Posterior cingulate gyrus (tissue), 11 donors: ENCODE results near the gene PCDHA6.
"Not testable (repeated sequence)": the region's sequence is repeated elsewhere in the genome, so short reads cannot be mapped to it uniquely, and the experiment has no call there.

ENCODE experiments used
- DNase-seq, 10 donors: peaks; one replicate each; pipeline versions ENCODE4 v3.0.0 to v3.0.0-alpha.2; 2020 to 2021; ENCODE audit warnings: mixed read lengths in 3 of 10
- intact Hi-C: fragments of 100-400 bp; cut with DNase I; formaldehyde crosslinking; loops from one replicate; pipeline ENCODE4 v1.15.1; 2023

The PCDHA6 gene

DNA sequence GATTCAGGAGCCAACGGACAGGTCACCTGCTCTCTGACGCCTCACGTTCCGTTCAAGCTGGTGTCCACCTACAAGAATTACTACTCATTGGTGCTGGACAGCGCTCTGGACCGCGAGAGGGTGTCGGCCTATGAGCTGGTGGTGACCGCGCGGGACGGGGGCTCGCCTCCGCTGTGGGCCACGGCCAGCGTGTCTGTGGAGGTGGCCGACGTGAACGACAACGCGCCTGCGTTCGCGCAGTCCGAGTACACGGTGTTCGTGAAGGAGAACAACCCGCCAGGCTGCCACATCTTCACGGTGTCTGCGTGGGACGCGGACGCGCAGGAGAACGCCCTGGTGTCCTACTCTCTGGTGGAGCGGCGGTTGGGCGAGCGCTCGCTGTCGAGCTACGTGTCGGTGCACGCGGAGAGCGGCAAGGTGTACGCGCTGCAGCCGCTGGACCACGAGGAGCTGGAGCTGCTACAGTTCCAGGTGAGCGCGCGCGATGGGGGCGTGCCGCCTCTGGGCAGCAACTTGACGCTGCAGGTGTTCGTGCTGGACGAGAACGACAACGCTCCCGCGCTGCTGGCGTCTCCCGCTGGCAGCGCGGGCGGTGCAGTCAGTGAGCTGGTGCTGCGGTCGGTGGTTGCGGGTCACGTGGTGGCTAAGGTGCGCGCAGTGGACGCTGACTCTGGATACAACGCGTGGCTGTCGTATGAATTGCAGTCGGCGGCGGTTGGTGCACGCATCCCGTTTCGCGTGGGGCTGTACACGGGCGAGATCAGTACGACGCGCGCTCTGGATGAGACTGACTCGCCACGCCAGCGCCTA is 29.6 kb downstream of the PCDHA6 start:
- intact Hi-C loops: no loop called here
- peak in 1 of 10 donors; percentile 81 for DNase-seq

DNA sequence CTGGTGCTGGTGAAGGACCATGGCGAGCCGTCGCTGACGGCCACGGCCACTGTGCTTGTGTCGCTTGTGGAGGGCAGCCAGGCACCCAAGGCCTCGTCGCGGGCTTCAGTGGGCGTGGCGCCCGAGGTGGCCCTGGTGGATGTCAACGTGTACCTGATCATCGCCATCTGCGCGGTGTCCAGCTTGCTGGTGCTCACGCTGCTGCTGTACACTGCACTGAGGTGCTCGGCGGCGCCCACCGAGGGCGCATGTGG is 30.2 kb downstream of the PCDHA6 start:
- DNase-seq: no peak
- intact Hi-C loops: no loop called here

DNA sequence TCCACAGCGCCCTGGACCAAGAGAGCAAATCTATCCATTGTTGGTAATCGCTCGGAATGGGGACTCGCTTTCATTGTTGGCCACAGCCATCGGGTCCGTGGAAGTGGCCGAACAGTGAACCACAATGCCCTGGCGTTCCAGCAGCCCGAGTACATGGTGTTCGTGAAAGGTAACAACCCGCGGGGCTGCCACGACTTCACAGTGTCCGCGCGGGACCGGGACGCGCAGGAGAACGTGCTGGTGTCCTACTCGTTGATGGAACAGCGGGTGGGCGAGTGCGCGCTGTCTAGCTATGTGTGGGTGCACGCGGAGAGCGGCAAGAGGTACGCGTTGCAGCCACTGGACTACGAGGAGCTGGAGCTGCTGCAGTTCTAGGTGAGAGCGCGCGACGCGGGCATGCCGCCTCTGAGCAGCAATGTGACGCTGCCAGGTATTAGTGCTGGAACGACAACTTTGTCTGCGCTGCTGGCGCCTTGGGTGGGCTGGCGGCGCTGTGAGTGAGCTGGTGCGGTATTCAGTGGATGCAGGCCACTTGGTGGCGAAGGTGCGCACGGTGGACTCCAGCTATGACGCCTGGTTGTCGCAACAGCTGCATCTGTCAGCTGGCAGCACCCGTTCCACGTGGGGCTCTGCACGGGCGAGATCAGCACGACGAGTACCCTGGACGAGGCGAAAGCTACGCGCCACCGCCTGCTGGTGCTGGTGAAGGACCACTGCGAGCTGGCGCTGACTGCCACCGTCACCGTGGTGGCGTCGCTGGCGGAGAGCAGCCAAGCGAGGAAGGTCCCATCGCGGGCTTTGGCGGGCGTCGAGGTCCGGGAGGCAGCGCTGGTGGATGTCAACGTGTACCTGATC is 34.9 kb downstream of the PCDHA6 start:
- intact Hi-C loops: no loop called here
- peak in 1 of 10 donors; percentile 74 for DNase-seq

DNA sequence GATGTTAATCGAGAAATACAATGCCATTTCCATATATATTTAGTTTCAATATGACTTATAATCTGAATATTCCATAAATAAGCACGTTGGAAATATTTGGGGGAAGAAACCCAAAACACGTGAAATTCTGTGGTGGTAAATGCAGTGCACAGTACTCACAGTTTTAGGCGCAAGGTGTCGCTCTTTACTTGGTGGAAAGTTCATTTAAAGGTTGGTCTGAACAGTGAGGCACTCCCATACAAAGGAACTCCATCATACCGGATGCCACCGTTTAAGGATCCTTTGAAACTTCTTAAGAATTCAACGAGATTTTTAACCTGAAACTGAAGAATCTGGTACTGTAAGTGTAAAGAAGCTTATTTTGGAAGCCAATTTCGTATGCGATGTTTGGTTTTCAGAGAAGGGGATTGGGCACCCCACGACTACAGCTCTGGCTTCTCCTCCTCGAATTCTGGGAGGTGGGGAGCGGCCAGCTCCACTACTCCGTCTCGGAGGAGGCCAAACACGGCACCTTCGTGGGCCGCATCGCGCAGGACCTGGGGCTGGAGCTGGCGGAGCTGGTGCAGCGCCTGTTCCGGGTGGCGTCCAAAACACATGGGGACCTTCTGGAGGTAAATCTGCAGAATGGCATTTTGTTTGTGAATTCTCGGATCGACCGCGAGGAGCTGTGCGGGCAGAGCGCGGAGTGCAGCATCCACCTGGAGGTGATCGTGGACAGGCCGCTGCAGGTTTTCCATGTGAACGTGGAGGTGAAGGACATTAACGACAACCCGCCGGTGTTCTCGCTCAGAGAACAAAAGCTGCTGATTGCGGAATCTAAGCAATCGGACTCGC is 41.2 kb downstream of the PCDHA6 start, which contains the start of gene PCDHA11:
PCDHA11 (plus strand) TSS at position 237 of the 834 bp plus-strand sequence; CDS start at position 384, 147 bp downstream.
- intact Hi-C loops: loop anchor here (2.0 kb wide), 1 partner anchor 172 kb away; no protein-coding TSS in a partner anchor
- DNase-seq: peak in 2 of 10 donors; percentile 5 to 75

DNA sequence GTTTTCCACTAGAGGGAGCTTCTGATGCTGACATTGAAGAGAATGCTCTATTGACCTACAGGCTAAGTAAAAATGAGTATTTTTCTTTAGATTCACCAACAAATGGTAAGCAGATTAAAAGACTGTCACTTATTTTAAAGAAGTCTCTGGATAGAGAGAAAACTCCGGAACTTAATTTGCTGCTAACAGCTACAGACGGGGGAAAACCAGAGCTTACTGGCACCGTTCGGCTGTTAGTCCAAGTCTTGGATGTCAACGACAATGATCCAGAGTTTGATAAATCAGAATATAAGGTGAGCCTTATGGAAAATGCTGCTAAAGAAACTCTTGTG is 41.8 kb downstream of the PCDHA6 start:
- intact Hi-C loops: loop anchor here (2.0 kb wide), 1 partner anchor 171 kb away; no protein-coding TSS in a partner anchor
- no peak for DNase-seq

DNA sequence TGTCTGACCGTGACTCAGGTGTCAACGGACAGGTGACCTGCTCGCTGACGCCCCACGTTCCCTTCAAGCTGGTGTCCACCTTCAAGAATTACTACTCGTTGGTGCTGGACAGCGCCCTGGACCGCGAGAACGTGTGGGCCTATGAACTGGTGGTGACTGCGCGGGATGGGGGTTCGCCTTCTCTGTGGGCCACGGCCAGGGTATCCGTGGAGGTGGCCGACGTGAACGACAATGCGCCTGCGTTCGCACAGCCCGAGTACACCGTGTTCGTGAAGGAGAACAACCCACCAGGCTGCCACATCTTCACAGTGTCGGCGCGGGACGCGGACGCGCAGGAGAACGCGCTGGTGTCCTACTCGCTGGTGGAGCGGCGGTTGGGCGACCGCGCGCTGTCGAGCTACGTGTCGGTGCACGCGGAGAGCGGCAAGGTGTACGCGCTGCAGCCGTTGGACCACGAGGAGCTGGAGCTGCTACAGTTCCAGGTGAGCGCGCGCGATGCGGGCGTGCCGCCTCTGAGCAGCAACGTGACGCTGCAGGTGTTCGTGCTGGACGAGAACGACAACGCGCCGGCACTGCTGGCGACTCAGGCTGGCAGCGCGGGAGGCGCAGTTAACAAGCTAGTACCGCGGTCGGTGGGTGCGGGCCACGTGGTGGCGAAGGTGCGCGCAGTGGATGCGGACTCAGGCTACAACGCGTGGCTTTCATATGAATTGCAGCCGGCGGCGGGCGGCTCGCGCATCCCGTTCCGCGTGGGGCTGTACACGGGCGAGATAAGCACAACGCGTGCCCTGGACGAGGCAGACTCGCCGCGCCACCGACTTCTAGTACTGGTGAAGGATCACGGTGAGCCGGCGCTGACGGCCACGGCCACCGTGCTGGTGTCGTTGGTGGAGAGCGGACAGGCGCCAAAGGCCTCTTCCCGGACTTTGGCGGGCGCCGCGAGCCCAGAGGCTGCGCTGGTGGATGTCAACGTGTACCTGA is 42.8 kb downstream of the PCDHA6 start:
- DNase-seq: peak in 3 of 10 donors; percentile 64 to 78 (median 70)
- intact Hi-C loops: no loop called here

DNA sequence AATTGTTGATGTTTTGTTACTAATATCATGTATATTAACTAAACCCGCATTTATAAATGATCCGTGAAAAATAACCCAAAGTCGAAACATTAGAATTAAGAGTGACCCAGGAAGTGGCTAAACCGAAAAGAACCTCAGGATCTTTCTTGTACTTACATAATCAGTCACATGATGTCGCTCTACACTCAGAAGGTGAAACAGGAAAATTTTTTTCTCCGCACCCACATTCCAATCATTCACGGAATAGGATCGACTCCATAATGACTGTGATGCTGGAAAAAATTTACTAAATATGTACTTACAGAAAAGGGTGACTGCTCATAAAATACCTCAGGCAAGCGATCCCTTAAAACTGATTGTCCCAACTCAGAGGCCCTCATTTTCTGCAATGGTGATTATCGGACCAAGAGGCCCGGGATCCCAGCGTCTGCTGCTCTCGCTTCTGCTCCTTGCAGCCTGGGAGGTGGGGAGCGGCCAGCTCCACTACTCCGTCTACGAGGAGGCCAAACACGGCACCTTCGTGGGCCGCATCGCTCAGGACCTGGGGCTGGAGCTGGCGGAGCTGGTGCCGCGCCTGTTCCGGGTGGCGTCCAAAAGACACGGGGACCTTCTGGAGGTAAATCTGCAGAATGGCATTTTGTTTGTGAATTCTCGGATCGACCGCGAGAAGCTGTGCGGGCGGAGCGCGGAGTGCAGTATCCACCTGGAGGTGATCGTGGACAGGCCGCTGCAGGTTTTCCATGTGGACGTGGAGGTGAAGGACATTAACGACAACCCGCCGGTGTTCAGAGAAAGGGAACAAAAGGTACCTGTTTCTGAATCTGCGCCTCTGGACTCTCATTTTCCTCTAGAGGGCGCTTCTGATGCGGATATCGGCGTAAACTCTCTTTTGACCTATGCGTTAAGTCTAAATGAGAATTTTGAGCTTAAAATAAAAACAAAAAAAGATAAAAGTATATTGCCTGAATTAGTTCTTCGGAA is 47.6 kb downstream of the PCDHA6 start, which contains the start of gene PCDHA12:
PCDHA12 (plus strand) TSS at position 224 of the 981 bp plus-strand sequence; CDS start at position 389, 165 bp downstream.
- intact Hi-C loops: no loop called here
- DNase-seq: no peak

DNA sequence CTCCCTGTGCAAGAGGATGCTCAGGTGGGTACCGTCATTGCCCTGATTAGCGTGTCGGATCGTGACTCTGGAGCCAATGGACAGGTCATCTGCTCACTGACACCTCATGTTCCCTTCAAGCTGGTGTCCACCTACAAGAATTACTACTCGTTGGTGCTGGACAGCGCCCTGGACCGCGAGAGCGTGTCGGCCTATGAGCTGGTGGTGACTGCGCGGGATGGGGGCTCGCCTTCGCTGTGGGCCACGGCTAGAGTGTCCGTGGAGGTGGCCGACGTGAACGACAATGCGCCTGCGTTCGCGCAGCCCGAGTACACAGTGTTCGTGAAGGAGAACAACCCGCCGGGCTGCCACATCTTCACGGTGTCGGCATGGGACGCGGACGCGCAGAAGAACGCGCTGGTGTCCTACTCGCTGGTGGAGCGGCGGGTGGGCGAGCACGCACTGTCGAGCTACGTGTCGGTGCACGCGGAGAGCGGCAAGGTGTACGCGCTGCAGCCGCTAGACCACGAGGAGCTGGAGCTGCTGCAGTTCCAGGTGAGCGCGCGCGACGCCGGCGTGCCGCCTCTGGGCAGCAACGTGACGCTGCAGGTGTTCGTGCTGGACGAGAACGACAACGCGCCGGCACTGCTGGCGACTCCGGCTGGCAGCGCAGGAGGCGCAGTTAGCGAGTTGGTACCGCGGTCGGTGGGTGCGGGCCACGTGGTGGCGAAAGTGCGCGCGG is 48.9 kb downstream of the PCDHA6 start:
- peak in 5 of 10 donors; percentile 3 to 79 (median 57) for DNase-seq
- intact Hi-C loops: not testable (repeated sequence)

DNA sequence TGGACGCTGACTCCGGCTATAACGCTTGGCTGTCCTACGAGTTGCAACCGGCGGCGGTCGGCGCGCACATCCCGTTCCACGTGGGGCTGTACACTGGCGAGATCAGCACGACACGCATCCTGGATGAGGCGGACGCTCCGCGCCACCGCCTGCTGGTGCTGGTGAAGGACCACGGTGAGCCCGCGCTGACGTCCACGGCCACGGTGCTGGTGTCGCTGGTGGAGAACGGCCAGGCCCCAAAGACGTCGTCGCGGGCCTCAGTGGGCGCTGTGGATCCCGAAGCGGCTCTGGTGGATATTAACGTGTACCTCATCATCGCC is 49.5 kb downstream of the PCDHA6 start:
- DNase-seq: peak in 3 of 10 donors; percentile 22 to 74 (median 71)
- intact Hi-C loops: no loop called here
